PFSK-1 (cell line): ENCODE measurements around the gene ARHGAP30. TPM values are rescaled to one million over a fixed set of nuclear protein-coding genes. Genes with fewer than 3 reads are reported as not detected.
A peak's percentile ranks its signal among the peaks of the same experiment; 100 is the strongest.

Experiments
- FOXP2 ChIP-seq: optimal IDR thresholded peaks from 2 replicates; pipeline ENCODE3; 2011; ENCODE audit warnings: borderline replicate concordance, control low read depth, inconsistent platforms; ENCODE audit not compliant: insufficient read depth; ENCODE audit errors: extremely low read length, extremely low read depth
- POLR2AphosphoS5 ChIP-seq: IDR thresholded peaks from 2 replicates; pipeline ENCODE4 v1.6.1; 2012; ENCODE audit warnings: low read depth, mild to moderate bottlenecking, control low read depth, low read length, moderate library complexity
- REST ChIP-seq, 2 experiments: IDR thresholded peaks; 2 replicates each; pipeline versions ENCODE4 v1.6.1 to v1.8.0; 2011 to 2012; ENCODE audit warnings: low read depth in 2 of 2, low read length in 2 of 2, control low read depth in 1 of 2, inconsistent platforms in 1 of 2, mild to moderate bottlenecking in 1 of 2, moderate library complexity in 1 of 2; ENCODE audit not compliant: insufficient read depth in 1 of 2
- SIN3A ChIP-seq: IDR thresholded peaks from 2 replicates; pipeline ENCODE4 v1.6.1; 2012; ENCODE audit warnings: mild to moderate bottlenecking, low read length, moderate library complexity, borderline replicate concordance; ENCODE audit not compliant: insufficient read depth
- TAF1 ChIP-seq: IDR thresholded peaks from 2 replicates; pipeline ENCODE4 v1.6.1; 2012; ENCODE audit warnings: low read length, control low read depth, borderline replicate concordance; ENCODE audit not compliant: insufficient read depth
- polyA plus RNA-seq: library from polyadenylated mRNA; unstranded; fragments of >200 nt; gene quantifications from one replicate; pipeline ENCODE4 v1.2.1, GENCODE V29; 2012; ENCODE audit warnings: low read depth, missing spikeins; ENCODE audit not compliant: insufficient read length

ARHGAP30 gene, protein sequence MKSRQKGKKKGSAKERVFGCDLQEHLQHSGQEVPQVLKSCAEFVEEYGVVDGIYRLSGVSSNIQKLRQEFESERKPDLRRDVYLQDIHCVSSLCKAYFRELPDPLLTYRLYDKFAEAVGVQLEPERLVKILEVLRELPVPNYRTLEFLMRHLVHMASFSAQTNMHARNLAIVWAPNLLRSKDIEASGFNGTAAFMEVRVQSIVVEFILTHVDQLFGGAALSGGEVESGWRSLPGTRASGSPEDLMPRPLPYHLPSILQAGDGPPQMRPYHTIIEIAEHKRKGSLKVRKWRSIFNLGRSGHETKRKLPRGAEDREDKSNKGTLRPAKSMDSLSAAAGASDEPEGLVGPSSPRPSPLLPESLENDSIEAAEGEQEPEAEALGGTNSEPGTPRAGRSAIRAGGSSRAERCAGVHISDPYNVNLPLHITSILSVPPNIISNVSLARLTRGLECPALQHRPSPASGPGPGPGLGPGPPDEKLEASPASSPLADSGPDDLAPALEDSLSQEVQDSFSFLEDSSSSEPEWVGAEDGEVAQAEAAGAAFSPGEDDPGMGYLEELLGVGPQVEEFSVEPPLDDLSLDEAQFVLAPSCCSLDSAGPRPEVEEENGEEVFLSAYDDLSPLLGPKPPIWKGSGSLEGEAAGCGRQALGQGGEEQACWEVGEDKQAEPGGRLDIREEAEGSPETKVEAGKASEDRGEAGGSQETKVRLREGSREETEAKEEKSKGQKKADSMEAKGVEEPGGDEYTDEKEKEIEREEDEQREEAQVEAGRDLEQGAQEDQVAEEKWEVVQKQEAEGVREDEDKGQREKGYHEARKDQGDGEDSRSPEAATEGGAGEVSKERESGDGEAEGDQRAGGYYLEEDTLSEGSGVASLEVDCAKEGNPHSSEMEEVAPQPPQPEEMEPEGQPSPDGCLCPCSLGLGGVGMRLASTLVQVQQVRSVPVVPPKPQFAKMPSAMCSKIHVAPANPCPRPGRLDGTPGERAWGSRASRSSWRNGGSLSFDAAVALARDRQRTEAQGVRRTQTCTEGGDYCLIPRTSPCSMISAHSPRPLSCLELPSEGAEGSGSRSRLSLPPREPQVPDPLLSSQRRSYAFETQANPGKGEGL
- 0.11 TPM for polyA plus RNA-seq

DNA sequence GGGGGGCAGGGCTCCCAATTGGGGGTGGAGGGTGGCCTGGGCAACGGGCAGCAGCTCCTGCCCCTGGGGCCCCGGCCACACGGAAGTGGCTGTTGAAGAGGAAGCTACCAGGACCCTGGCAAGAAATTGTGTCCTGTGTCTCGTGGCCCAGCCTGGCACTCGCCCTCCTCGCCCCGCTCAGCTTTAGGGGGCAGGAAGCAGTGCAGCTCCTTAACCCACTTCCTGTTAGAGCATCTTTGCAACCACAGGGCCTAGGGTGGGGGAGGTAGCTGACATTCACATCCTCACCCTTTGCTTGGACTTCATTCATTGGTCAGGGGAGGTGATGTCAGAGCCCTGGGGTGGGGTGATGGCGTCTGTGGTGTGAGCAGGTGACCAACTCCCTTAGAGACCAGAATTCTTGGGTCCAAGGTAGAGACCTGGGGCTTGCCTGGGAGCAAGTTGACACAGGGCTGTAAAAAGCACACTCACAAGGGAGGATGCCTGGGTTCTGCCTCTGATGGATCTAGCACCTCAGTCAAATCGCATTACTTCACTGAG is at the start of gene ARHGAP30:
Gene ARHGAP30 (minus strand): TSS at position 161 of the 540 bp plus-strand sequence. CDS start 267 bp downstream, outside the sequence.
- TF ChIP-seq REST (IDR thresholded peaks at IDR 0.05; ENCODE audit: insufficient read depth in 1 of 2, low read depth in 2 of 2, low read length in 2 of 2) (no peak), POLR2AphosphoS5 (no peak), SIN3A (no peak), FOXP2 (no peak), TAF1 (no peak)

GRCh38 chr1:161117759-161118581 is 48.3 kb upstream of the ARHGAP30 start, which contains the start of the genes NIT1 and PFDN2:
Gene NIT1 (plus strand): TSS chr1:161118105. CDS start chr1:161118177, 72 bp downstream.
Gene PFDN2 (minus strand): TSS chr1:161118037. CDS start chr1:161118026, 11 bp downstream.
- peak; percentile 95 for TF ChIP-seq POLR2AphosphoS5
- peak; percentile 77; the same call in 1 of the 2 replicates for TF ChIP-seq SIN3A
- TF ChIP-seq REST (IDR thresholded peaks at IDR 0.05; ENCODE audit: insufficient read depth in 1 of 2, low read depth in 2 of 2, low read length in 2 of 2): peak; percentile 24 to 60; a peak in 3 of 4 replicates
- TF ChIP-seq FOXP2: peak; percentile 97
- peak; percentile 98 for TF ChIP-seq TAF1

GRCh38 chr1:161115132-161115711 is 45.5 kb upstream of the ARHGAP30 start:
- TF ChIP-seq POLR2AphosphoS5 (0 out of 2 replicates have a peak, but pooled peaks have one; percentile 7), TAF1 (no peak)

DNA sequence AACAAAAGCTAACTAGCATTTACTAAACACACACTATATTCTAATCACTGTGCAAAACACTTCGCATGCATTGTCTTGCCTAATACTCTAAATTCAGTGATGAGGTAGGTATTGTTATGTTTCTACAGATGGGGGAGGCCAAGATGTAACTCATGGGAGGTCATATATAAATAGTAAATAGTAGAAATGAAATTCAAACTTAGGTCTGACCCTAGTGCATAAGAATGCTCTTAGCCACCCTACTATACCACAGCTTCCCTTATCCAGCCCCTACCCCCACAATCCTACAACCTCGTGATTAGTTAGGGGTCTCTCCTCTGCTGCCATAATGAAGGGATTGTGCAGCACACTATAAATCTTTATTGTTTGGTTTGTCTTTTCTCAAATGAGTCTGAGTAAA is 44.9 kb upstream of the ARHGAP30 start:
- TF ChIP-seq REST (IDR thresholded peaks at IDR 0.05; ENCODE audit: insufficient read depth in 1 of 2, low read depth in 2 of 2, low read length in 2 of 2) (no peak), FOXP2 (no peak), TAF1 (no peak), SIN3A (no peak), POLR2AphosphoS5 (no peak)
